CD14-positive monocyte (primary cell): ENCODE measurements around the gene FOXN1. TPM values are rescaled to one million over a fixed set of nuclear protein-coding genes. Genes with fewer than 3 reads are reported as not detected.

Experiments used
- DNase-seq, 3 donors: peaks; one replicate each; pipeline ENCODE4 v3.0.0-alpha.2; 2011 to 2022
- H2AFZ ChIP-seq: 2 replicates; pipeline ENCODE4 v1.6.0; 2012; ENCODE audit warnings: mild to moderate bottlenecking, low read depth, low read length, inconsistent platforms; ENCODE audit not compliant: insufficient read depth, poor library complexity, severe bottlenecking
- H3K27ac ChIP-seq, 2 donors: 1 replicate in 1 of 2; 2 replicates in 1 of 2; pipeline ENCODE4 v1.5.1; 2012 to 2013; ENCODE audit warnings: low read length in 2 of 2, control low read depth in 1 of 2, inconsistent platforms in 1 of 2, low read depth in 1 of 2, mild to moderate bottlenecking in 1 of 2
- H3K27me3 ChIP-seq, 2 donors: one replicate each; pipeline versions ENCODE4 v1.6.0 to v1.6.1; 2011 to 2013; ENCODE audit warnings: low read length in 2 of 2; ENCODE audit not compliant: control insufficient read depth in 2 of 2, insufficient read depth in 2 of 2
- H3K36me3 ChIP-seq, 2 donors: replicated peaks in 1 of 2; 1 replicate in 1 of 2; 2 replicates in 1 of 2; pipeline versions ENCODE4 v1.5.1 to v1.6.1; 2012 to 2013; ENCODE audit warnings: low read length in 2 of 2, control low read depth in 1 of 2, inconsistent platforms in 1 of 2, mild to moderate bottlenecking in 1 of 2; ENCODE audit not compliant: insufficient read depth in 2 of 2, control insufficient read depth in 1 of 2
- H3K4me1 ChIP-seq, 2 donors: 1 replicate in 1 of 2; 2 replicates in 1 of 2; pipeline versions ENCODE4 v1.5.1 to v1.6.1; 2012 to 2013; ENCODE audit warnings: low read length in 2 of 2, control low read depth in 1 of 2, inconsistent platforms in 1 of 2, mild to moderate bottlenecking in 1 of 2, moderate library complexity in 1 of 2; ENCODE audit not compliant: insufficient read depth in 2 of 2, control insufficient read depth in 1 of 2
- H3K4me2 ChIP-seq: replicated peaks from 2 replicates; pipeline ENCODE3; 2012; ENCODE audit warnings: low read length, moderate library complexity, mild to moderate bottlenecking; ENCODE audit not compliant: poor library complexity, severe bottlenecking; ENCODE audit errors: extremely low read depth
- H3K4me3 ChIP-seq, 3 experiments: fragments of 200-600 bp in 1 of 3; sonication (generic) in 1 of 3; replicated peaks in 1 of 3; 1 replicate in 2 of 3; 2 replicates in 1 of 3; pipeline ENCODE4 v1.5.1; 2011 to 2013; ENCODE audit warnings: low read length in 3 of 3, mild to moderate bottlenecking in 3 of 3, control low read depth in 2 of 3, low read depth in 2 of 3, inconsistent platforms in 1 of 3, moderate library complexity in 1 of 3
- H3K79me2 ChIP-seq: 2 replicates; pipeline ENCODE4 v1.6.0; 2012; ENCODE audit warnings: mild to moderate bottlenecking, control low read depth, inconsistent platforms, low read length, moderate library complexity; ENCODE audit not compliant: insufficient read depth
- H3K9ac ChIP-seq: 2 replicates; pipeline ENCODE4 v1.6.0; 2017; ENCODE audit warnings: low read length, mild to moderate bottlenecking; ENCODE audit not compliant: insufficient read depth, poor library complexity, severe bottlenecking
- H3K9me3 ChIP-seq, 2 donors: replicated peaks in 1 of 2; 1 replicate in 1 of 2; 2 replicates in 1 of 2; pipeline versions ENCODE4 v1.5.1 to v1.6.1; 2012 to 2013; ENCODE audit warnings: low read length in 2 of 2, control low read depth in 1 of 2; ENCODE audit not compliant: control insufficient read depth in 1 of 2, insufficient read depth in 1 of 2
- H4K20me1 ChIP-seq: 2 replicates; pipeline ENCODE4 v1.6.0; 2012; ENCODE audit warnings: mild to moderate bottlenecking, low read length, control low read depth, moderate library complexity; ENCODE audit not compliant: insufficient read depth
- H3K27ac Mint-ChIP-seq, 7 donors: one replicate each; pipeline ENCODE4 v1.8.0; 2020; ENCODE audit warnings: mild to moderate bottlenecking in 7 of 7, mixed read lengths in 7 of 7, moderate library complexity in 6 of 7, inconsistent platforms in 2 of 7
- H3K27me3 Mint-ChIP-seq, 3 donors: one replicate each; pipeline ENCODE4 v1.8.0; 2021 to 2022; ENCODE audit warnings: low read depth in 3 of 3, mild to moderate bottlenecking in 3 of 3, mixed read lengths in 3 of 3, moderate library complexity in 3 of 3, inconsistent platforms in 1 of 3
- H3K36me3 Mint-ChIP-seq, 2 donors: one replicate each; pipeline ENCODE4 v1.8.0; 2020; ENCODE audit warnings: mixed read lengths in 2 of 2, inconsistent platforms in 1 of 2, mild to moderate bottlenecking in 1 of 2
- H3K4me1 Mint-ChIP-seq: one replicate; pipeline ENCODE4 v1.8.0; 2020; ENCODE audit warnings: mild to moderate bottlenecking, mixed read lengths
- H3K4me3 Mint-ChIP-seq, 2 donors: one replicate each; pipeline ENCODE4 v1.8.0; 2020; ENCODE audit warnings: mild to moderate bottlenecking in 2 of 2, mixed read lengths in 2 of 2, moderate library complexity in 1 of 2
- H3K9me3 Mint-ChIP-seq, 7 donors: one replicate each; pipeline ENCODE4 v1.8.0; 2020 to 2022; ENCODE audit warnings: mixed read lengths in 7 of 7, mild to moderate bottlenecking in 6 of 7, moderate library complexity in 6 of 7, inconsistent platforms in 2 of 7
- WGBS: methylation state at CpG from one replicate; pipeline ENCODE4 v1.1.5; 2013; ENCODE audit warnings: missing lambda C conversion rate; ENCODE audit not compliant: insufficient coverage; 5-methylcytosine and 5-hydroxymethylcytosine counted together
- intact Hi-C, 2 donors: fragments of 100-400 bp; cut with micrococcal nuclease; formaldehyde crosslinking; loops; one replicate each; pipeline versions ENCODE4 v1.15.0 to v1.15.1; 2023
- polyA plus RNA-seq, 3 donors: library from polyadenylated mRNA; depleted of rRNA in 1 of 3; unstranded in 2 of 3; stranded (reverse) in 1 of 3; fragments of 300-500 nt in 2 of 3; fragments of >200 nt in 1 of 3; fragmentation: Illumina TruSeq in 2 of 3; gene quantifications; 1 replicate in 2 of 3; 2 replicates in 1 of 3; pipeline ENCODE4 v1.2.3, GENCODE V29; 2012 to 2021
- TF ChIP-seq, protein P1 (sequence below): fragments of 200-600 bp; IDR thresholded peaks from one replicate; pipeline ENCODE4 v1.8.0; 2022; ENCODE audit warnings: antibody characterized with exemption, mild to moderate bottlenecking

FOXN1 gene
- polyA plus RNA-seq, 3 donors: not detected

DNA sequence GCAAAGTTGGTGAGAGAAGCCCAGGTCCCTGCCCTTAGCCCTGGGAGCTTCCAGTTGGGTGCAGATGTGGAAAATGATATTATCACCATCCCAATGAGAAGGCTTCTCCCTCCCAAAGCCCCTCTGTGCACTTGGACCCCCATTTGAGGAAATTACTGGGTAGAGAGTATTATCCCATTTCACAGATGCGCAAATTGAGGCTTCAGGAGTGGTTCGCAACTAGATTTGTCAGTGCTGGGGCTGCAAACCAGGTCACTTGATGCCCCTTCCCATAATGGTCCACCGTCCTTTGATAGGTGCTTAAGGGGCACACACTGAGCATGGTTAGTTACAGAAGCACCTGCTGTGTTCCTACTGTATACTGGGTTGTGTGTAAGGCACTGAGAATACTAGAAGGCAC is 14.3 kb upstream of the FOXN1 start:
- H3K4me2 ChIP-seq: no peak overlapping the region
- no peaks in the 10 kb centered on the region for H3K79me2 ChIP-seq
- TF ChIP-seq, protein P1, sequence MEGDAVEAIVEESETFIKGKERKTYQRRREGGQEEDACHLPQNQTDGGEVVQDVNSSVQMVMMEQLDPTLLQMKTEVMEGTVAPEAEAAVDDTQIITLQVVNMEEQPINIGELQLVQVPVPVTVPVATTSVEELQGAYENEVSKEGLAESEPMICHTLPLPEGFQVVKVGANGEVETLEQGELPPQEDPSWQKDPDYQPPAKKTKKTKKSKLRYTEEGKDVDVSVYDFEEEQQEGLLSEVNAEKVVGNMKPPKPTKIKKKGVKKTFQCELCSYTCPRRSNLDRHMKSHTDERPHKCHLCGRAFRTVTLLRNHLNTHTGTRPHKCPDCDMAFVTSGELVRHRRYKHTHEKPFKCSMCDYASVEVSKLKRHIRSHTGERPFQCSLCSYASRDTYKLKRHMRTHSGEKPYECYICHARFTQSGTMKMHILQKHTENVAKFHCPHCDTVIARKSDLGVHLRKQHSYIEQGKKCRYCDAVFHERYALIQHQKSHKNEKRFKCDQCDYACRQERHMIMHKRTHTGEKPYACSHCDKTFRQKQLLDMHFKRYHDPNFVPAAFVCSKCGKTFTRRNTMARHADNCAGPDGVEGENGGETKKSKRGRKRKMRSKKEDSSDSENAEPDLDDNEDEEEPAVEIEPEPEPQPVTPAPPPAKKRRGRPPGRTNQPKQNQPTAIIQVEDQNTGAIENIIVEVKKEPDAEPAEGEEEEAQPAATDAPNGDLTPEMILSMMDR: no peak
- no peaks in the 10 kb centered on the region for H3K4me1 ChIP-seq
- no peaks in the 10 kb centered on the region for H4K20me1 ChIP-seq
- H3K9me3 ChIP-seq: no peaks in the 10 kb centered on the region
- peaks cover 0 to 6% (median 2%) of the 10 kb centered on the region in 7 donors for H3K9me3 Mint-ChIP-seq
- H3K27ac Mint-ChIP-seq: no peak overlapping the region
- no peaks in the 10 kb centered on the region for H3K4me1 Mint-ChIP-seq
- H3K4me3 Mint-ChIP-seq: no peak overlapping the region
- peaks cover 0 to 6% (median 3%) of the 10 kb centered on the region in 3 donors for H3K27me3 Mint-ChIP-seq
- WGBS: 100% methylated on average over 3 of the region's 3 CpGs
- intact Hi-C loops: no loop called here
- no peak for DNase-seq
- no peak overlapping the region for H3K27ac ChIP-seq
- H3K36me3 Mint-ChIP-seq: no peaks in the 10 kb centered on the region
- no peak overlapping the region for H2AFZ ChIP-seq
- H3K27me3 ChIP-seq: no peaks in the 10 kb centered on the region
- H3K36me3 ChIP-seq: no peaks in the 10 kb centered on the region
- H3K4me3 ChIP-seq: no peak overlapping the region
- H3K9ac ChIP-seq: no peak overlapping the region

DNA sequence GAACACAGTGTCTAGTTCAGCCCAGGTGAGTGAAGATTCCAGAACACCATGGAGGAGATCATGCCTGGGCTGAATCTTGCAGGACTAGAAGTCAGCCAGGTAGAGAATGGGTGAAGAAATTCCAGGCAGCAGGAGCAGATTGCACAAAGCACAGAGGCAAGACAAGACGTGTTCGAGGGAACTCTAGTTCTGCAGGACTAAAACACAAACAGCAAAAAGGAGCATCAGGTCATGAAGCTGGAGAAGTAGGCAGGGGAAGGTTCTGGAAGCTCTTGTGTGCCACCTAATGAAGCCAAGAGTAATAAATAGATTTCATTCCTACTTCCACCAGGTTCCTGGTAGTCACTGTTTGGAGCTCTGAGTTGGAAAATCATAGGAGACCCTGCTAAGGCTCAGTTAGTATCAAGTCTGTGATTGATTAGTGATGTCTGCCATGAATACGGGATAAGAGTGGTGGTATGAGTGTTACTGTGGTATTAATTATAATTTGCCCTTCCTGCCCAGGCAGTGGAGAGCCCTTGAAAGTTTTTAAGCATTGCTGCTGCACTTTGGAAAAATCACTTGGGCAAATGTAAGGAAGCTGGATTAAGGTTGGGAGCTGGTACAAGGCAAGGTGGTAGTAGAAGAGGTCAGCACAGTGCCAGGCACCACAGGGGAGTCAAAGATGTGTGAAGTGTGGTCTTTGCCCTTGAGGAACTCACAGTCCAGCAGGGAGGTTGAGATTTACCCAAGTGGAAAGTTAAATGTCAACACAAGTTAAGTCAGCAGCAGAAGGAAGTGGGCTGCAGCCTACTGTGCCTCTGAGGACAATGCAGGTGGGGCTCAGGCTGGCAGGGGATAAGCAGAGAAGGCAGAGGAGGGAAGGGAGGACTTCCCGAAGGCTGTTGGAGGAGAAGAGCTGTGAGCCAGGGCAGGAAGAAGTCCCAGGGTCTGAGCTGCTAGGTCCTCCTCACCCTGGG is 13.5 kb upstream of the FOXN1 start:
- Histone ChIP-seq H3K27me3 (no peaks in the 10 kb centered on the region), H3K9ac (no peak overlapping the region), H3K4me1 (no peaks in the 10 kb centered on the region), H2AFZ (no peak overlapping the region), H3K4me3 (no peak overlapping the region), H3K9me3 (no peaks in the 10 kb centered on the region), H3K79me2 (no peaks in the 10 kb centered on the region), H3K36me3 (no peaks in the 10 kb centered on the region), H3K4me2 (no peak overlapping the region), H4K20me1 (no peaks in the 10 kb centered on the region), H3K27ac (no peak overlapping the region)
- 56% methylated on average over 2 of the region's 4 CpGs for WGBS
- H3K36me3 Mint-ChIP-seq: no peaks in the 10 kb centered on the region
- intact Hi-C loops: no loop called here
- no peaks in the 10 kb centered on the region for H3K4me1 Mint-ChIP-seq
- no peak for DNase-seq
- no peak overlapping the region for H3K4me3 Mint-ChIP-seq
- H3K27ac Mint-ChIP-seq: no peak overlapping the region
- TF ChIP-seq, protein P1: no peak
- H3K27me3 Mint-ChIP-seq: peaks cover 0 to 6% (median 3%) of the 10 kb centered on the region in 3 donors
- H3K9me3 Mint-ChIP-seq: peaks cover 0 to 6% (median 2%) of the 10 kb centered on the region in 7 donors
